ENCODE measurements around the gene GRM7. TPM values are rescaled to one million over a fixed set of nuclear protein-coding genes. Genes with fewer than 3 reads are reported as not detected.

The GRM7 gene
- total and polyA plus RNA-seq, 4 donors = 0.08 to 0.33 TPM; not detected in 2

- TF ChIP-seq CTCF (IDR thresholded peaks at IDR 0.05; ENCODE audit: low read depth, low read length, missing input control) = no peak
Observed at GRCh38 chr3:7547826-7548225, 686.9 kb downstream of the GRM7 start (continued).

GRCh38 chr3:7562892-7563291 is 702.0 kb downstream of the GRM7 start:
- Histone ChIP-seq H3K27ac (ENCODE audit: low read depth in 1 of 2, low read length in 2 of 2) (no peak overlapping the region), H3K9me3 (ENCODE audit: control insufficient read depth in 4 of 4, low read length in 3 of 4) (no peaks in the 10 kb centered on the region), H3K27me3 (ENCODE audit: control insufficient read depth in 4 of 4, insufficient read depth in 4 of 4, low read length in 3 of 4) (no peaks in the 10 kb centered on the region), H3K4me1 (ENCODE audit: control insufficient read depth in 4 of 4, insufficient read depth in 4 of 4, low read length in 3 of 4) (no peaks in the 10 kb centered on the region), H3K4me3 (ENCODE audit: low read depth in 1 of 3, low read length in 3 of 3) (no peak overlapping the region), H3K36me3 (ENCODE audit: control insufficient read depth in 4 of 4, insufficient read depth in 3 of 4, low read depth in 1 of 4, low read length in 3 of 4) (no peaks in the 10 kb centered on the region), H3K9ac (ENCODE audit: low read depth in 1 of 2, low read length in 2 of 2) (no peak overlapping the region)
- no peak for DNase-seq (ENCODE audit: low spot score)
- no peak for TF ChIP-seq FOXA1 (IDR thresholded peaks at IDR 0.05)
- TF ChIP-seq TAF1 (conservative IDR thresholded peaks at IDR 0.05) = no peak
- TF ChIP-seq MAX (IDR thresholded peaks at IDR 0.05) = no peak
- no peak for TF ChIP-seq RXRA (IDR thresholded peaks at IDR 0.05)
- no peak for TF ChIP-seq CTCF (IDR thresholded peaks at IDR 0.05; ENCODE audit: low read depth, low read length, missing input control)
- TF ChIP-seq ATF3 (IDR thresholded peaks at IDR 0.05) = no peak
- no peak for TF ChIP-seq SP1 (IDR thresholded peaks at IDR 0.05)
- no peak for TF ChIP-seq RAD21 (IDR thresholded peaks at IDR 0.05)
- TF ChIP-seq EGR1 (IDR thresholded peaks at IDR 0.05; ENCODE audit: low read depth in 2 of 2) = no peak
- 95% methylated on average over 1 of the region's 1 CpG for WGBS

- Histone ChIP-seq H3K4me3 (ENCODE audit: low read depth in 1 of 3, low read length in 3 of 3) (no peak overlapping the region), H3K27ac (ENCODE audit: low read depth in 1 of 2, low read length in 2 of 2) (no peak overlapping the region), H3K9me3 (ENCODE audit: control insufficient read depth in 4 of 4, low read length in 3 of 4) (no peaks in the 10 kb centered on the region), H3K36me3 (ENCODE audit: control insufficient read depth in 4 of 4, insufficient read depth in 3 of 4, low read depth in 1 of 4, low read length in 3 of 4) (no peaks in the 10 kb centered on the region), H3K4me1 (ENCODE audit: control insufficient read depth in 4 of 4, insufficient read depth in 4 of 4, low read length in 3 of 4) (no peaks in the 10 kb centered on the region), H3K9ac (ENCODE audit: low read depth in 1 of 2, low read length in 2 of 2) (no peak overlapping the region), H3K27me3 (ENCODE audit: control insufficient read depth in 4 of 4, insufficient read depth in 4 of 4, low read length in 3 of 4) (no peaks in the 10 kb centered on the region)
- 90% methylated on average over 2 of the region's 2 CpGs for WGBS
- TF ChIP-seq RAD21 (IDR thresholded peaks at IDR 0.05) (no peak), ATF3 (IDR thresholded peaks at IDR 0.05) (no peak), HNF4A (conservative IDR thresholded peaks at IDR 0.05) (no peak), SP1 (IDR thresholded peaks at IDR 0.05) (no peak), RXRA (IDR thresholded peaks at IDR 0.05) (no peak), EGR1 (IDR thresholded peaks at IDR 0.05; ENCODE audit: low read depth in 2 of 2) (no peak), TAF1 (conservative IDR thresholded peaks at IDR 0.05) (no peak), MAX (IDR thresholded peaks at IDR 0.05) (no peak), FOXA1 (IDR thresholded peaks at IDR 0.05) (no peak)
- DNase-seq (ENCODE audit: low spot score) = no peak
Observed at GRCh38 chr3:7565574-7565973, 704.7 kb downstream of the GRM7 start.

Measured in liver (tissue), 9 donors.